ENCODE measurements around the gene ZDHHC3.

Gene ZDHHC3

GRCh38 chr3:44926172-44926571 is 49.8 kb downstream of the ZDHHC3 start:
- Histone ChIP-seq H3K4me3 (replicated peaks; ENCODE audit: insufficient read depth, low read length) (no peak overlapping the region), H3K27me3 (ENCODE audit: insufficient read depth, poor library complexity, severe bottlenecking) (no peaks in the 10 kb centered on the region), H3K27ac (replicated peaks) (no peak overlapping the region)
- no peak for DNase-seq (ENCODE audit: low read depth in 1 of 2, low spot score in 1 of 2)
- TF ChIP-seq SPI1 (IDR thresholded peaks at IDR 0.05; ENCODE audit: borderline replicate concordance, low read depth) (no peak), CTCF (IDR thresholded peaks at IDR 0.05; ENCODE audit: insufficient read depth, low read length) (no peak), POLR2AphosphoS5 (IDR thresholded peaks at IDR 0.05; ENCODE audit: low read depth) (no peak), GABPA (IDR thresholded peaks at IDR 0.05; ENCODE audit: low read depth) (no peak), REST (IDR thresholded peaks at IDR 0.05; ENCODE audit: insufficient replicate concordance, low read depth) (no peak)

- no peak for TF ChIP-seq POLR2AphosphoS5 (IDR thresholded peaks at IDR 0.05; ENCODE audit: low read depth)
- TF ChIP-seq CTCF (IDR thresholded peaks at IDR 0.05; ENCODE audit: insufficient read depth, low read length), result no peak
- no peak for TF ChIP-seq GABPA (IDR thresholded peaks at IDR 0.05; ENCODE audit: low read depth)
- TF ChIP-seq REST (IDR thresholded peaks at IDR 0.05; ENCODE audit: insufficient replicate concordance, low read depth), result no peak
- TF ChIP-seq SPI1 (IDR thresholded peaks at IDR 0.05; ENCODE audit: borderline replicate concordance, low read depth), result no peak
Measured at GRCh38 chr3:44924457-44925084, 51.4 kb downstream of the ZDHHC3 start.

GRCh38 chr3:44923632-44924456 is 52.1 kb downstream of the ZDHHC3 start:
- TF ChIP-seq GABPA (IDR thresholded peaks at IDR 0.05; ENCODE audit: low read depth) (no peak), SPI1 (IDR thresholded peaks at IDR 0.05; ENCODE audit: borderline replicate concordance, low read depth) (peak; percentile 79)
- Histone ChIP-seq H3K27ac (replicated peaks) (0 out of 2 replicates have a peak overlapping the region, but pooled peaks have one; percentile 6), H3K27me3 (ENCODE audit: insufficient read depth, poor library complexity, severe bottlenecking) (no peaks in the 10 kb centered on the region), H3K4me3 (replicated peaks; ENCODE audit: insufficient read depth, low read length) (no peak overlapping the region)
- DNase-seq (ENCODE audit: low read depth in 1 of 2, low spot score in 1 of 2), result peak in 1 of 2 experiments; percentile 14

More at GRCh38 chr3:44924457-44925084, 51.4 kb downstream of the ZDHHC3 start:
- Histone ChIP-seq H3K27ac (replicated peaks) (no peak overlapping the region), H3K4me3 (replicated peaks; ENCODE audit: insufficient read depth, low read length) (no peak overlapping the region), H3K27me3 (ENCODE audit: insufficient read depth, poor library complexity, severe bottlenecking) (no peaks in the 10 kb centered on the region)
- no peak for DNase-seq (ENCODE audit: low read depth in 1 of 2, low spot score in 1 of 2)

GRCh38 chr3:44920081-44920480 is 55.9 kb downstream of the ZDHHC3 start:
- TF ChIP-seq CTCF (IDR thresholded peaks at IDR 0.05; ENCODE audit: insufficient read depth, low read length), result no peak
- H3K27ac ChIP-seq (replicated peaks), result no peak overlapping the region

More at GRCh38 chr3:44920081-44920480, 55.9 kb downstream of the ZDHHC3 start:
- H3K27me3 ChIP-seq (ENCODE audit: insufficient read depth, poor library complexity, severe bottlenecking), result no peaks in the 10 kb centered on the region
- H3K4me3 ChIP-seq (replicated peaks; ENCODE audit: insufficient read depth, low read length), result no peak overlapping the region
- DNase-seq (ENCODE audit: low read depth in 1 of 2, low spot score in 1 of 2), result no peak
